HUES48 (cell line): ENCODE data around the gene DGCR2.

Source experiments
- H3K27ac ChIP-seq: one replicate; pipeline ENCODE4 v1.7.0; 2013; ENCODE audit warnings: low read depth, low read length, inconsistent platforms
- H3K27me3 ChIP-seq: 2 replicates; pipeline ENCODE4 v1.6.1; 2013; ENCODE audit warnings: mild to moderate bottlenecking, low read length; ENCODE audit not compliant: control insufficient read depth, insufficient read depth
- H3K36me3 ChIP-seq: 2 replicates; pipeline ENCODE4 v1.6.1; 2013; ENCODE audit warnings: low read length; ENCODE audit not compliant: control insufficient read depth, insufficient read depth
- H3K4me1 ChIP-seq: 2 replicates; pipeline ENCODE4 v1.6.1; 2013; ENCODE audit warnings: mild to moderate bottlenecking, low read length; ENCODE audit not compliant: control insufficient read depth, insufficient read depth
- H3K4me3 ChIP-seq: 2 replicates; pipeline ENCODE4 v1.5.1; 2013; ENCODE audit warnings: mild to moderate bottlenecking, low read depth, low read length
- H3K9ac ChIP-seq: 2 replicates; pipeline ENCODE4 v1.6.1; 2013; ENCODE audit warnings: mild to moderate bottlenecking, low read depth, low read length, moderate library complexity
- H3K9me3 ChIP-seq: 2 replicates; pipeline ENCODE4 v1.6.1; 2013; ENCODE audit warnings: low read length; ENCODE audit not compliant: control insufficient read depth, insufficient read depth

The DGCR2 gene

GRCh38 chr22:19044381-19044780 is 77.8 kb downstream of the DGCR2 start:
- no peaks in the 10 kb centered on the region for H3K9me3 ChIP-seq
- no peak overlapping the region for H3K27ac ChIP-seq
- H3K9ac ChIP-seq: no peak overlapping the region
- no peaks in the 10 kb centered on the region for H3K27me3 ChIP-seq
- H3K4me1 ChIP-seq: no peaks in the 10 kb centered on the region
- H3K36me3 ChIP-seq: peaks cover 96% of the 10 kb centered on the region
- no peak overlapping the region for H3K4me3 ChIP-seq

DNA sequence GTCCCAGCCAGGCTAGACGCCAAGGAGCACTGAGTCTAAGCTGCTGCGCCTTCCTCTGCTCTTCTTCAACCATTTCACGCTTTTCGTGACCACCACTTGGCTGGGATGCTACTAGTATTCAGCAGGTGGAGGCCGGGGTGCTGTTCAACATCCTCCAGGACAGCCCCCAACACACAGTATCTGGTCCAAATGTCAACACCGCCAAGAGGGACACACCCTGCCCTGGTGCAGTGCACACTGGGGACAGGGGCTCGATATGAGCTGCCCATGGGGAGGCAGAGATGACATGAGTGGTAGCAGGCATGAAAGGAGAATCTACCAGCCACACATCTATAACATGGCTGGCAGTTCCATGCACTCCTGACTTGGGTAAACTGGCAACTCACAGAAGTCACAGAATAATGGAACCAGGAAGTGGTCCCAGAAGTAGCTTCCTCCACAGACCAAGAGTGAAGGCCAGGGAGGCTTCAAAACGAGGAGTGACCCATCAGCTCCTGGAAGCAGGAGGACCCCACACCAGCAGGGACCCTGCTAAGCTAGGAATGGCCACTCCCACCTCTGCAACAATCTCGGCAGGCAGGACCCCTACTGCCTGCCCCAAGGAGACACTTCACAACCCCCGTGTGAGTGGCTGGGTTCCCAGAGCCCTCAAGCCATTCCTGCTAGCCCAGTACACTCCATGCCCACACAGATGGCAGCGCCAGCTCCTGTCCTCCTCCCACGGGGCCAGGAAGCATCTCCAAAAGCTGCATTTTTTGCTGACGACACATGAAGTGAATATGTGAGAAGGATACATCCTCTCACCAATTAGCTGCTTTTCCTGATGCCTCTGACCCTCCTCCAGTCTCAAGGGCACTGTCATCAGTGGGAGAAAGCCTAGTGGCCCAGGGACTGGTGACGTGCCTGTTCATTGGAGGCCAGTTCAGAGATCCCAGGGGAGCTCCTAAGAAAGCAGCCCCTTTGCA is 78.8 kb downstream of the DGCR2 start:
- Histone ChIP-seq H3K9me3 (no peaks in the 10 kb centered on the region), H3K9ac (no peak overlapping the region), H3K4me3 (no peak overlapping the region), H3K4me1 (no peaks in the 10 kb centered on the region), H3K36me3 (peaks cover 96% of the 10 kb centered on the region), H3K27me3 (no peaks in the 10 kb centered on the region), H3K27ac (no peak overlapping the region)

DNA sequence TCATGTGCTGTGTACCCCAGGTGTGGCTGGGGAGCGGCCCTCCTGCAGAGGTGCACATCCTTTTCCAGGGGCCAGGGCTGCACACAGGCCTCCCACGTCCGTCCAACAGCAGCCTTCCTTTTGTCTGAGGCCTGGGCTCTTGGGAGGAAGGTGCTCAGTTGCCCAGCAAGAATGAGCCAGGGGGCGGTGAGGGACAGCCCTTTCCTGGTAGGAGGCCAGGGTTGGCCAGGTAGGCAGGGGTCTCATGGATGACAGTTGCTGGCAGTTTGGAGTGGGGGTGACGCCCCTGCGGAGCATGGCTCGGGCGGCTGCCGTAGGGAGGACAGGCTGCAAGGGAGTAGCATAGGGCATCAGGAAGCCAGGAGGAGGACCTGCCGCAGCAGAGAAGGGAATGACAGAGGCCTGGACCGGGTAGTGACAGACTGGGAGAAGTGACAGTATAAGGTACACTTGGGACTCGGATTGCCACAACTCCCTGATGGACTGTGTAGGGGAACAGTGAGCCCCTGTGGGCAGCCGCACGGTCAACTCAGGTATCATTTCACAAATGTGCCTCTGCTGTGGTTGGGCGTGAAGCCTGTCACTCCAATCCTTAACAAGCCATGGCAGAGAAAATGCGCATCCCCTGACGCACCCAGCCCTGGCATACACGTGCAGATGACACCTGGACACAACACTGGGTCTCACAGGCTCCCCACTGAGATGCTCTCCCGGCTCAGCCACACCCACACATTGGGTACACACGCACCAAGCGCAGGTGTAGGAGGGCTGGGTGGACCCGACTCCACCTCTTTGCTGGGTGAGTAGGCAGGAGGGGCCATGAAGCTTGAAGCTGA is 79.7 kb downstream of the DGCR2 start:
- Histone ChIP-seq H3K4me3 (no peak overlapping the region), H3K27ac (no peak overlapping the region), H3K36me3 (peaks cover 89% of the 10 kb centered on the region), H3K9ac (no peak overlapping the region), H3K4me1 (no peaks in the 10 kb centered on the region), H3K27me3 (no peaks in the 10 kb centered on the region), H3K9me3 (no peaks in the 10 kb centered on the region)

GRCh38 chr22:19041704-19042074 is 80.5 kb downstream of the DGCR2 start:
- Histone ChIP-seq H3K27me3 (no peaks in the 10 kb centered on the region), H3K9ac (no peak overlapping the region), H3K27ac (no peak overlapping the region), H3K9me3 (no peaks in the 10 kb centered on the region), H3K4me3 (no peak overlapping the region), H3K36me3 (peaks cover 81% of the 10 kb centered on the region), H3K4me1 (no peaks in the 10 kb centered on the region)

DNA sequence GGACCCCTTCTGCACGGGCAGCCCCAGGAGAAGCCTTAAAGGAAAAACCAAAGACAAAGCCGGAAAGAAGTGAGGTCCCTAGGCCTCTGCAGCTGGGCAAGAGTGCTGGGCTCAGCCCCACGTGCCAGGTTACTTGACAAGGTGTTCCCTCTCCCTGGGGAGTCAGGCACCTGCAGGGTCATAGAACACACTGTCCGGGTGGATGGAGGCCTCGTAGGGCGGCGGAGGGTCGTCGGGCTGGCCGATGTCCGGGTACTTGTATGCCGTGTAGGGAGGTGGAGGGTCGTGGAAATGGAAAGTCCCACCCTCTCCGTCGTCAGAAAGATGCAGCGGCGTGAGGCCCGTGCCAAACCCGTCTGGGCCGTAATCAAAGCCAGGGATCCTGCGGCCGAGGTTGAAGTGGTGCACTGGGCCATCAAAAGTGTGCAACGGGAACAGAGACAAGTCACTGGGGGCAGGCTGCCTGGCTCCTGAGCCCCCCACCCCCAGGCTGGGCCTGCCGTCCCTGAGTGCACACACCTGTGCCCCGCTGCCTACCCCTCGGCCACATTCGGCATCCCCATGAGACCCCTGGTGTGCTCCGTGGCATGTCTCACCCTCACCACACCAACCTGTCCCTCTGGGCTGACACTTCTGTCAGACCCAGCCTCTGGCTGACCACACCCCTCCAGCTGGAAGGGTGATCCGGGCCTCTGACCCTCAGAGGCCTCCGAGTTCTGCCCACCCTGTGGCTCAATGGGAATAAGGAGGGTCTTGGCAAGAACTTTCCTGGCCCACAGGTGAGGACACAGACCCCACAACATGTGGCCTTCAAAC is 81.1 kb downstream of the DGCR2 start:
- Histone ChIP-seq H3K27me3 (no peaks in the 10 kb centered on the region), H3K9ac (no peak overlapping the region), H3K4me1 (no peaks in the 10 kb centered on the region), H3K4me3 (no peak overlapping the region), H3K9me3 (no peaks in the 10 kb centered on the region), H3K27ac (no peak overlapping the region), H3K36me3 (peaks cover 76% of the 10 kb centered on the region)

GRCh38 chr22:19040391-19040861 is 81.8 kb downstream of the DGCR2 start:
- H3K4me3 ChIP-seq: no peak overlapping the region
- no peak overlapping the region for H3K27ac ChIP-seq
- no peaks in the 10 kb centered on the region for H3K27me3 ChIP-seq
- H3K36me3 ChIP-seq: peaks cover 70% of the 10 kb centered on the region
- no peak overlapping the region for H3K9ac ChIP-seq
- H3K9me3 ChIP-seq: no peaks in the 10 kb centered on the region
- H3K4me1 ChIP-seq: no peaks in the 10 kb centered on the region

DNA sequence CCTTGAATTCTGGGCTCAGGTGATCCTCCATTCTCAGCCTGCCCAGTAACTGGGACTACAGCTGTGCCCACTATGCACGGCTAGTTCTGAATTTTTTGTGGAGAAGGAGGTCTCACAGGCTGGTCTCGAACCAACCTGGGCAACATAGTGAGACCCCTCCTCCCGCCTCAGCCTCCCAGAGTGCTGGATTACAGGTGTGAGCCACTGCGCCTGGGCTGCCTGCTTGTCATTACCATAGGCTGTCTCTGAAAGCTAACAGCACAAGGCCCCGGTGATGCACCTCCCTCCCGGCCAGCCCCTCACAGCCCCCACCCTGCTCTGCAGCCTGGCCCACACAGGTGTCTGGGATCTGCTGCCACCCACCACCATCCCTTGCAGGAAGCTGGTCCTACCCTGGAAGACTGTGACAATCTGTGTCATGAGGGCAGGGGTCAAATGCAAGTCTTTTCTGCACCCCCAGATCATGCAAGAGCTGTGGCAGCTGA is 82.4 kb downstream of the DGCR2 start:
- peaks cover 64% of the 10 kb centered on the region for H3K36me3 ChIP-seq
- H3K4me1 ChIP-seq: no peaks in the 10 kb centered on the region
- no peak overlapping the region for H3K27ac ChIP-seq
- no peak overlapping the region for H3K9ac ChIP-seq
- H3K9me3 ChIP-seq: no peaks in the 10 kb centered on the region
- no peaks in the 10 kb centered on the region for H3K27me3 ChIP-seq
- H3K4me3 ChIP-seq: no peak overlapping the region

DNA sequence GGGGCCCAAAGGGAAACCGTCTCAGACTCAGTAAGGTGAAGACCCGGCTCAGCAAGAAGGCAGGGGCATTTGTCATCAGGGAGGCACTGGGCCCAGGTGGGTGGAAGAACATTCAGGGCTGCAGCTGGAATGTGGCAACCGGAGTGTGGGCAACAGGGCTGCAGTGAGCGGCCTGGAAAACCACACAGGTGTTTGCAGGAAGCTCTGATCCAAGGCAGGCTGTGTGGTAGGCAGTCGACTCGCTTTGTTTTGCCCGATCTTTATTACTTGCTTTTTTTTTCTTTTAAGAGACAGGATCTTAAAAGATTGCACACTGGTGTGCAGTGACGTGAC is 82.8 kb downstream of the DGCR2 start:
- Histone ChIP-seq H3K27me3 (no peaks in the 10 kb centered on the region), H3K4me3 (no peak overlapping the region), H3K36me3 (peaks cover 60% of the 10 kb centered on the region), H3K4me1 (no peaks in the 10 kb centered on the region), H3K27ac (no peak overlapping the region), H3K9ac (no peak overlapping the region), H3K9me3 (no peaks in the 10 kb centered on the region)

DNA sequence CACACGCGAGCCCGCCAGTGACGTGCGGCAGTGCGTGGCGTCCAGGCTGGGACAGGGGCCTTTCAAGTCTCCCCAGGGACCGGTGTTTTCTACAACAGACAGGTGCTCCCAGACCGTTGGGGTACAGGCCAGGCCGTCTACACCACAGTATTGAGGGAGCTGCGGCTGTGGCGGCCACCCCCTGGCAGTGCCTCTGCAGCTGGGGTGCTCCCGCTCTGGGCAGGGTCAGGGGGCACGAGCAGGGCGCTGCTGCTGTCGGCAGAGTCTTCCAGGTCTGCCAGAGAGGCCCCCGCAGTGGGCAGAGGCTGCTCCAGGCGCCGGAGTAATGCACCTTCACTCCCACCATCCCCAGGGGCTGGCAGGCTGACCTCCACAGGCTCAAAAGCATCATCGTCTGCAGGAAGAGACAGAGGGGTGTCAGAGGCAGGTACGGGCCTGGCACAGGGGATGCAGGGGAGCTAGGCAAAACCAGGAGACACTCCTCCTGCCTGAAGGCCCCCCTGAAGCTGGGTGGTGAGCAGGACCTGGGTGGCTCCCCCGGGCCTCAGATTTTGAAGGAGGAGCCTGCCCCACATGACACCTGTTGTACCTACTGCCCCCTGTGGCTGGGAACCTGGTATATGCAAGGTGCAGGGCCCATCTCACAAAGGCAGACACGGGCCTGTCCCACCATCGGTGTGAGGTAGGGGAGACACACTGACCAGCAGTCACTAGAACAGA is 83.3 kb downstream of the DGCR2 start:
- no peaks in the 10 kb centered on the region for H3K27me3 ChIP-seq
- H3K36me3 ChIP-seq: peaks cover 54% of the 10 kb centered on the region
- H3K9me3 ChIP-seq: no peaks in the 10 kb centered on the region
- no peak overlapping the region for H3K27ac ChIP-seq
- no peaks in the 10 kb centered on the region for H3K4me1 ChIP-seq
- H3K9ac ChIP-seq: no peak overlapping the region
- H3K4me3 ChIP-seq: no peak overlapping the region

GRCh38 chr22:19038164-19038546 is 84.1 kb downstream of the DGCR2 start:
- Histone ChIP-seq H3K4me3 (no peak overlapping the region), H3K36me3 (peaks cover 48% of the 10 kb centered on the region), H3K27ac (no peak overlapping the region), H3K4me1 (no peaks in the 10 kb centered on the region), H3K9ac (no peak overlapping the region), H3K9me3 (no peaks in the 10 kb centered on the region), H3K27me3 (no peaks in the 10 kb centered on the region)
